KMS-11 (cell line): ENCODE results near the gene PYCR2.
"Not testable (repeated sequence)": the region's sequence is repeated elsewhere in the genome, so short reads cannot be mapped to it uniquely, and the experiment has no call there.

Source experiments
- H2AFZ ChIP-seq: fragments of 200-600 bp; sonication (generic); 2 replicates; pipeline ENCODE4 v1.6.1; 2016; ENCODE audit warnings: antibody characterized with exemption, mixed run types, low read depth
- H3K27ac ChIP-seq: fragments of 200-600 bp; sonication (generic); 2 replicates; pipeline ENCODE4 v1.6.1; 2016; ENCODE audit warnings: mild to moderate bottlenecking, mixed run types
- H3K27me3 ChIP-seq: fragments of 200-600 bp; sonication (generic); 2 replicates; pipeline ENCODE4 v1.6.1; 2017; ENCODE audit warnings: mild to moderate bottlenecking, low read depth, mixed run types, moderate library complexity; ENCODE audit not compliant: insufficient read depth
- H3K36me3 ChIP-seq: fragments of 200-600 bp; sonication (generic); 2 replicates; pipeline ENCODE4 v1.6.1; 2017; ENCODE audit warnings: mild to moderate bottlenecking, mixed run types; ENCODE audit not compliant: insufficient read depth
- H3K4me1 ChIP-seq: fragments of 200-600 bp; sonication (generic); 2 replicates; pipeline ENCODE4 v1.6.1; 2016; ENCODE audit warnings: mild to moderate bottlenecking, low read depth, mixed run types; ENCODE audit not compliant: poor library complexity, severe bottlenecking
- H3K4me2 ChIP-seq: fragments of 200-600 bp; sonication (generic); 2 replicates; pipeline ENCODE4 v1.7.0; 2016; ENCODE audit warnings: mild to moderate bottlenecking, mixed run types
- H3K4me3 ChIP-seq: fragments of 200-600 bp; sonication (generic); IDR thresholded peaks from 2 replicates; pipeline ENCODE4 v1.6.1; 2017; ENCODE audit warnings: low read depth, low read length, mixed read lengths; ENCODE audit not compliant: insufficient read depth
- H3K79me2 ChIP-seq: fragments of 200-600 bp; sonication (generic); 2 replicates; pipeline ENCODE4 v1.6.1; 2016; ENCODE audit warnings: low read depth, mixed run types; ENCODE audit not compliant: insufficient read depth
- H3K9ac ChIP-seq: fragments of 200-600 bp; sonication (generic); 2 replicates; pipeline ENCODE4 v1.6.1; 2016; ENCODE audit warnings: mild to moderate bottlenecking, mixed run types
- H4K20me1 ChIP-seq: fragments of 200-600 bp; sonication (generic); 2 replicates; pipeline ENCODE4 v1.6.1; 2016; ENCODE audit warnings: mild to moderate bottlenecking, mixed run types; ENCODE audit not compliant: insufficient read depth
- TF ChIP-seq, protein P1 (sequence below): fragments of 200-600 bp; sonication (generic); conservative IDR thresholded peaks from 2 replicates; pipeline ENCODE4 v1.6.1; 2017; ENCODE audit warnings: low read depth, mild to moderate bottlenecking, antibody characterized with exemption, low read length, moderate library complexity, mixed read lengths

PYCR2 gene

DNA sequence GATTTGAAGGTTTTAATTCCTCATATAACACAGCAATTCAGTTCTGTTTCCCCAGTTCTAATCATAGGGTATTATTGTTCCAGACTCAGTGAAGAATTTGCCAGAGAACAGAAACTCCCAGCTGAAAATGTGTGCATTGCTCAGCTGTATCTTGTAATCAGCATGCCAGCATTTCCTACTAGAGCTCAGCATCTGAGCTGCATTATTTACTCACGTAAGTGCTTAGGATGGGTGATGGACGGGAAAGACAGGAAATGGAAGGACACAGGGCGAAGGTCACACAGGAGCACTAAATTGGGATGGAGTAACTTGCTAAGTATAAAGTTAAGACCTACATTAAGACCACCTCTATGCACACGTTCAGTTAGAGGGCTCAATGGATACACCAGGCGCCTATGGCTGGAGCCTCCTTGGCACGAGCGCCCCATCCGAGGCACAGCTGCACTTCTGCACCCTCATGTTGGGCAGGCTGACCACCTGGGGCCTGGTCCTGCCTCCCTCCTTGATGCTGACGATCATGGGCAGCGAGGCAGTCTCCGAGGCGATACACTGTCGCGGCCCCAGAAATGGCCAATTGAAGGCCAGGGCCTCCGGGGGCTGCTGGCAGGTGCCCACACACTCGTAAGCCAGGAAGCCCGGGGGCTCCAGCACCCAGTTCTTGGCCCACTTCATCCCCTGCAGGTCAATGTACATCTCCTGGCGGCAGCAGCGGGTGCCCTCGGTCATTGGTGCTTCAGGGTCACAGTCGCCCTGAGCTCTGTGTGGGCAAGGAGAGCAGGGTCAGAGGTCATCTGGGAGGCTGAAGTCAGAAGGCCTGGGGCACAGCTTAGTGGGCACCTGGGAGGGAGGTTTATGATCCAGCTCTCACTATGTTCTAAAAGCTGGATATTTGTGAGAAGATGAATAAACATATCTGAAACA is 13.3 kb upstream of the PYCR2 start:
- TF ChIP-seq, protein P1, sequence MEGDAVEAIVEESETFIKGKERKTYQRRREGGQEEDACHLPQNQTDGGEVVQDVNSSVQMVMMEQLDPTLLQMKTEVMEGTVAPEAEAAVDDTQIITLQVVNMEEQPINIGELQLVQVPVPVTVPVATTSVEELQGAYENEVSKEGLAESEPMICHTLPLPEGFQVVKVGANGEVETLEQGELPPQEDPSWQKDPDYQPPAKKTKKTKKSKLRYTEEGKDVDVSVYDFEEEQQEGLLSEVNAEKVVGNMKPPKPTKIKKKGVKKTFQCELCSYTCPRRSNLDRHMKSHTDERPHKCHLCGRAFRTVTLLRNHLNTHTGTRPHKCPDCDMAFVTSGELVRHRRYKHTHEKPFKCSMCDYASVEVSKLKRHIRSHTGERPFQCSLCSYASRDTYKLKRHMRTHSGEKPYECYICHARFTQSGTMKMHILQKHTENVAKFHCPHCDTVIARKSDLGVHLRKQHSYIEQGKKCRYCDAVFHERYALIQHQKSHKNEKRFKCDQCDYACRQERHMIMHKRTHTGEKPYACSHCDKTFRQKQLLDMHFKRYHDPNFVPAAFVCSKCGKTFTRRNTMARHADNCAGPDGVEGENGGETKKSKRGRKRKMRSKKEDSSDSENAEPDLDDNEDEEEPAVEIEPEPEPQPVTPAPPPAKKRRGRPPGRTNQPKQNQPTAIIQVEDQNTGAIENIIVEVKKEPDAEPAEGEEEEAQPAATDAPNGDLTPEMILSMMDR, result no peak
- Histone ChIP-seq H3K79me2 (no peaks in the 10 kb centered on the region), H3K4me2 (no peak overlapping the region), H4K20me1 (no peaks in the 10 kb centered on the region), H3K4me1 (peaks cover 39% of the 10 kb centered on the region), H3K36me3 (no peaks in the 10 kb centered on the region), H3K27ac (no peak overlapping the region), H3K27me3 (no peaks in the 10 kb centered on the region), H3K4me3 (no peak overlapping the region), H2AFZ (no peak overlapping the region), H3K9ac (no peak overlapping the region)

DNA sequence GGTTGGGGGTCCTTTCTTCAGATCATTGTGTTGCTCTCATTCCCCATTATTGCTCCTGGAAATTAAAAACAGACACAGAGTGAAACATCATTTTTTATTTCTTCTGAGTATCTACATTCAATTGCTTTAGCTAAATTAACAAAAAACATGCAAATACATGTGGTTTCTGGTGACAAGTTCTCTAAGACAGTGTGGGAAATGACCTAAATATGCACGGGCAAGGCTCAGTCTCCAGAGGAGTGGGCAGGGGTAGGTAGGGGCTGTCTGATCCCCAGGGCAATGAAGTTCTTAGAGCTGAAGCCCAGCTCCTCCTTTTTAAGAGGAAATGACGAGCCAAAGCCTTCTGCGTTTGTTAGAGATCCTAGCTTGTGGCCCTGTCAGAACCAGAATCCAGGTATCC is 12.5 kb upstream of the PYCR2 start:
- TF ChIP-seq, protein P1, result no peak
- H3K4me3 ChIP-seq, result no peak overlapping the region
- no peak overlapping the region for H3K9ac ChIP-seq
- no peak overlapping the region for H3K4me2 ChIP-seq
- H3K27me3 ChIP-seq, result no peaks in the 10 kb centered on the region
- H3K79me2 ChIP-seq, result no peaks in the 10 kb centered on the region
- peaks cover 31% of the 10 kb centered on the region for H3K4me1 ChIP-seq
- no peaks in the 10 kb centered on the region for H4K20me1 ChIP-seq
- no peaks in the 10 kb centered on the region for H3K36me3 ChIP-seq
- no peak overlapping the region for H3K27ac ChIP-seq
- H2AFZ ChIP-seq, result no peak overlapping the region

DNA sequence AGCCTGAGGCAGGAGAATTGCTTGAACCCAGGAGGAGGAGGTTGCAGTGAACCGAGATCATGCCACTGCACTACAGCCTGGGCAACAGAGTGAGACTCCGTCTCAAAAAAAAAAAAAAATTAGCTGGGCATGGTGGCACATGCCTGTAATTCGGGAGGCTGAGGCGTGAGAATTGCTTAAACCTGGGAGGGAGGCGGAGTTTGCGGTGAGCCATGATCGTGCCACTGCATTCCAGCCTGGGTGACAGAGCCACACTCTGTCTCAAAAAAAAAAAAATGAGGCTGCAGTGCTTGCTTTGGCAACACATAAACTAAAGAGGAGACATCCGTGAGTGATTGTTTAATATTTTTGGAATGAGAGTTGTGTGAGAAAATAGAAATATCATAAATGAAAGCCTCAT is 12.0 kb upstream of the PYCR2 start:
- not testable (repeated sequence) for H3K27ac ChIP-seq, H3K36me3 ChIP-seq, H3K4me3 ChIP-seq, H3K9ac ChIP-seq, H4K20me1 ChIP-seq, H2AFZ ChIP-seq, H3K79me2 ChIP-seq, H3K4me2 ChIP-seq, H3K27me3 ChIP-seq
- peaks cover 27% of the 10 kb centered on the region for H3K4me1 ChIP-seq

DNA sequence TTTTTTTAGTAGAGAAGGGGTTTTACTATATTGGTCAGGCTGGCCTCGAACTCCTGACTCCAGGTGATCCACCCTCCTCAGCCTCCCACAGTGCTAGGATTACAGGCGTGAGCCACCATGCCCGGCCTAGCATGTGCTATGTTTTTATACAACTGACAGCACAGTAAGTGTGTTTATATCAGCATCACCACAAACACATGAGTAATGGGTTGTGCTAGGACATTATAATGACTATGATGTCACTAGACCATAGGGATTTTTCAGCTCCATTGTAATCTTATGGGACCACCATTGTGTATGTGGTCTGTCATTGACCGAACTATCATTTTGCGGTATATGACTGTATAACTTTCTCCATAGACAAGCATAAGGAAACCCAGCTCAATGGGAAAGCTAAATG is 10.7 kb upstream of the PYCR2 start:
- H3K4me2 ChIP-seq, result no peak overlapping the region
- no peak overlapping the region for H3K27ac ChIP-seq
- H3K36me3 ChIP-seq, result no peaks in the 10 kb centered on the region
- peaks cover 13% of the 10 kb centered on the region for H3K4me1 ChIP-seq
- H3K4me3 ChIP-seq, result no peak overlapping the region
- H2AFZ ChIP-seq, result no peak overlapping the region
- no peaks in the 10 kb centered on the region for H3K79me2 ChIP-seq
- TF ChIP-seq, protein P1, result no peak
- H3K27me3 ChIP-seq, result no peaks in the 10 kb centered on the region
- H4K20me1 ChIP-seq, result no peaks in the 10 kb centered on the region
- H3K9ac ChIP-seq, result no peak overlapping the region

DNA sequence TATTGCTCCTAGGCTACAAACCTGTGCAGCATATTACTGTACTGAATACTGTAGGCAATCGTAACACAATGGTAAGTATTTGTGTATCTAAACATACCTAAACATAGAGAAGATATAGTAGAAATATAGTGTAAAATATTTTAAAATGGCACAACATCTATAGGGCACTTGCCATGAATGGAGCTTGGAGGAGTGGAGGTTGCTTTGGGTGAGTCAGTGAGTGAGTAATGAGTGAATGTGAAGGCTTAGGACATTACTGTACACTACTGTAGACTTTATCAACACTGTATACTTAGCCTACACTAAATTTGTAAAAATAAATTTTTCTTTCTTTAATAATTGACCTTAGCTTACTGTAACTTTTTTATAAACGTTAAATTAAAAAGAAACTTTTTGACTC is 9.0 kb upstream of the PYCR2 start:
- no peak overlapping the region for H2AFZ ChIP-seq
- H3K36me3 ChIP-seq, result no peaks in the 10 kb centered on the region
- no peaks in the 10 kb centered on the region for H4K20me1 ChIP-seq
- H3K9ac ChIP-seq, result no peak overlapping the region
- H3K4me2 ChIP-seq, result no peak overlapping the region
- H3K4me3 ChIP-seq, result no peak overlapping the region
- no peak overlapping the region for H3K27ac ChIP-seq
- peaks cover 12% of the 10 kb centered on the region for H3K4me1 ChIP-seq
- H3K27me3 ChIP-seq, result no peaks in the 10 kb centered on the region
- no peaks in the 10 kb centered on the region for H3K79me2 ChIP-seq
- TF ChIP-seq, protein P1, result no peak
